HAP-1 (cell line): Measurements from ENCODE around the gene HTR6.

Experiments used
- DNase-seq, 2 experiments: peaks; one replicate each; pipeline ENCODE4 v3.0.0-alpha.2; 2016 to 2020; ENCODE audit warnings: low spot score in 2 of 2
- H3K27me3 ChIP-seq: fragments of 250-450 bp; sonication (Bioruptor Pico); 2 replicates; pipeline ENCODE4 v1.5.1; 2020; ENCODE audit warnings: low read depth, mild to moderate bottlenecking, moderate library complexity
- H3K36me3 ChIP-seq: fragments of 250-450 bp; sonication (Bioruptor Pico); replicated peaks from 2 replicates; pipeline ENCODE4 v1.5.1; 2020; ENCODE audit warnings: mild to moderate bottlenecking
- H3K4me1 ChIP-seq: fragments of 250-450 bp; sonication (Bioruptor Pico); 2 replicates; pipeline ENCODE4 v1.5.1; 2020; ENCODE audit warnings: mild to moderate bottlenecking
- H3K4me3 ChIP-seq: fragments of 250-450 bp; sonication (Bioruptor Pico); 2 replicates; pipeline ENCODE4 v1.5.1; 2020; ENCODE audit warnings: mild to moderate bottlenecking, moderate library complexity
- H3K9me3 ChIP-seq: fragments of 250-450 bp; sonication (Bioruptor Pico); 2 replicates; pipeline ENCODE4 v1.5.1; 2020; ENCODE audit warnings: mild to moderate bottlenecking, moderate library complexity
- in situ Hi-C: fragments of 300-500 bp; cut with MboI; formaldehyde crosslinking; loops from 3 replicates; pipeline ENCODE4 v1.14.3; 2020; ENCODE audit warnings: low sequenced_read_pairs, inconsistent platforms, mixed read lengths

Gene HTR6

GRCh38 chr1:19694298-19694697, 29.6 kb downstream of the HTR6 start:
- Histone ChIP-seq H3K9me3 (no peaks in the 10 kb centered on the region; the same call in 1 of the 2 replicates), H3K27me3 (no peaks in the 10 kb centered on the region), H3K4me1 (no peaks in the 10 kb centered on the region), H3K4me3 (no peak overlapping the region), H3K36me3 (no peaks in the 10 kb centered on the region)
- in situ Hi-C loops = no loop called here
- no peak for DNase-seq

GRCh38 chr1:19695772-19696171, 31.1 kb downstream of the HTR6 start:
- in situ Hi-C loops = no loop called here
- Histone ChIP-seq H3K9me3 (no peaks in the 10 kb centered on the region), H3K4me1 (no peaks in the 10 kb centered on the region), H3K4me3 (no peak overlapping the region), H3K36me3 (no peaks in the 10 kb centered on the region), H3K27me3 (no peaks in the 10 kb centered on the region)
- no peak for DNase-seq

GRCh38 chr1:19696820-19697219, 32.1 kb downstream of the HTR6 start:
- Histone ChIP-seq H3K4me3 (no peak overlapping the region), H3K4me1 (no peaks in the 10 kb centered on the region), H3K27me3 (no peaks in the 10 kb centered on the region), H3K36me3 (no peaks in the 10 kb centered on the region), H3K9me3 (no peaks in the 10 kb centered on the region)
- no peak for DNase-seq
- in situ Hi-C loops = no loop called here

- H3K4me3 ChIP-seq = no peak overlapping the region
- no peaks in the 10 kb centered on the region for H3K4me1 ChIP-seq
- in situ Hi-C loops = no loop called here
- H3K9me3 ChIP-seq = no peaks in the 10 kb centered on the region
- no peaks in the 10 kb centered on the region for H3K27me3 ChIP-seq
- no peak for DNase-seq
- H3K36me3 ChIP-seq = no peaks in the 10 kb centered on the region
These were observed 33.5 kb downstream of the HTR6 start for GRCh38 chr1:19698181-19698580.

- in situ Hi-C loops = no loop called here
- Histone ChIP-seq H3K4me3 (no peak overlapping the region), H3K4me1 (peaks cover 15% of the 10 kb centered on the region), H3K36me3 (no peaks in the 10 kb centered on the region), H3K9me3 (no peaks in the 10 kb centered on the region), H3K27me3 (no peaks in the 10 kb centered on the region)
- DNase-seq = no peak
These were observed 35.6 kb downstream of the HTR6 start for GRCh38 chr1:19700079-19700777.

GRCh38 chr1:19703280-19703679, 38.6 kb downstream of the HTR6 start:
- Histone ChIP-seq H3K36me3 (no peaks in the 10 kb centered on the region), H3K9me3 (no peaks in the 10 kb centered on the region), H3K4me1 (peaks cover 32% of the 10 kb centered on the region), H3K4me3 (no peak overlapping the region), H3K27me3 (no peaks in the 10 kb centered on the region)
- no peak for DNase-seq
- in situ Hi-C loops = no loop called here

- H3K4me3 ChIP-seq = no peak overlapping the region
- H3K4me1 ChIP-seq = peaks cover 32% of the 10 kb centered on the region
- H3K9me3 ChIP-seq = no peaks in the 10 kb centered on the region
- no peaks in the 10 kb centered on the region for H3K36me3 ChIP-seq
- peak; percentile 67 to 89 for DNase-seq
- in situ Hi-C loops = no loop called here
- H3K27me3 ChIP-seq = no peaks in the 10 kb centered on the region
These were observed 39.8 kb downstream of the HTR6 start for GRCh38 chr1:19704247-19705113.

- no peak overlapping the region for H3K4me3 ChIP-seq
- no peaks in the 10 kb centered on the region for H3K9me3 ChIP-seq
- H3K27me3 ChIP-seq = no peaks in the 10 kb centered on the region
- H3K4me1 ChIP-seq = peaks cover 32% of the 10 kb centered on the region
- in situ Hi-C loops = no loop called here
- no peaks in the 10 kb centered on the region for H3K36me3 ChIP-seq
- DNase-seq = no peak
These were observed 40.8 kb downstream of the HTR6 start for GRCh38 chr1:19705464-19705863.

GRCh38 chr1:19706136-19706535, 41.5 kb downstream of the HTR6 start:
- H3K4me1 ChIP-seq = peaks cover 32% of the 10 kb centered on the region
- no peaks in the 10 kb centered on the region for H3K27me3 ChIP-seq
- no peaks in the 10 kb centered on the region for H3K36me3 ChIP-seq
- H3K9me3 ChIP-seq = no peaks in the 10 kb centered on the region
- H3K4me3 ChIP-seq = no peak overlapping the region
- in situ Hi-C loops = no loop called here
- DNase-seq = peak; percentile 54 to 89

GRCh38 chr1:19708567-19709110, 44.0 kb downstream of the HTR6 start:
- H3K27me3 ChIP-seq = no peaks in the 10 kb centered on the region
- H3K9me3 ChIP-seq = no peaks in the 10 kb centered on the region
- no peak for DNase-seq
- in situ Hi-C loops = no loop called here
- H3K4me3 ChIP-seq = no peak overlapping the region
- H3K36me3 ChIP-seq = no peaks in the 10 kb centered on the region
- H3K4me1 ChIP-seq = peaks cover 32% of the 10 kb centered on the region

- Histone ChIP-seq H3K36me3 (no peaks in the 10 kb centered on the region), H3K9me3 (no peaks in the 10 kb centered on the region), H3K27me3 (no peaks in the 10 kb centered on the region), H3K4me1 (peaks cover 25% of the 10 kb centered on the region), H3K4me3 (no peak overlapping the region)
- DNase-seq = no peak
- in situ Hi-C loops = no loop called here
These were observed 44.7 kb downstream of the HTR6 start for GRCh38 chr1:19709260-19709793.

- DNase-seq = no peak
- no peaks in the 10 kb centered on the region for H3K27me3 ChIP-seq
- H3K36me3 ChIP-seq = no peaks in the 10 kb centered on the region
- no peaks in the 10 kb centered on the region for H3K9me3 ChIP-seq
- in situ Hi-C loops = no loop called here
- peaks cover 16% of the 10 kb centered on the region for H3K4me1 ChIP-seq
- H3K4me3 ChIP-seq = no peak overlapping the region
These were observed 46.3 kb downstream of the HTR6 start for GRCh38 chr1:19710825-19711611.

GRCh38 chr1:19712928-19713327, 48.3 kb downstream of the HTR6 start:
- in situ Hi-C loops = no loop called here
- no peak for DNase-seq
- Histone ChIP-seq H3K27me3 (no peaks in the 10 kb centered on the region), H3K36me3 (no peaks in the 10 kb centered on the region), H3K9me3 (no peaks in the 10 kb centered on the region), H3K4me3 (no peak overlapping the region), H3K4me1 (peaks cover 5% of the 10 kb centered on the region; the same call in 1 of the 2 replicates)
